Astrocyte (in vitro differentiated cells and primary cell): Measurements from ENCODE around the gene UBR3. TPM values are rescaled to one million over a fixed set of nuclear protein-coding genes. Genes with fewer than 3 reads are reported as not detected.

Source experiments
- DNase-seq: peaks from one replicate; pipeline ENCODE4 v3.0.0-alpha.2; 2010; ENCODE audit warnings: low read depth
- FAIRE-seq: peaks from 2 replicates; lab custom pipeline; 2011; peaks lifted over from hg19 to GRCh38; lab: Jason Lieb, UNC
- H2AFZ ChIP-seq: 2 replicates; pipeline ENCODE4 v1.6.0; 2012; ENCODE audit warnings: low read depth, low read length, inconsistent platforms
- H3K27ac ChIP-seq: 2 replicates; pipeline ENCODE4 v1.5.1; 2011; ENCODE audit warnings: low read depth, low read length, inconsistent platforms
- H3K27me3 ChIP-seq: 2 replicates; pipeline ENCODE4 v1.6.0; 2011; ENCODE audit warnings: low read length, inconsistent platforms; ENCODE audit not compliant: insufficient read depth
- H3K36me3 ChIP-seq: 2 replicates; pipeline ENCODE4 v1.5.1; 2011; ENCODE audit warnings: low read length, inconsistent platforms; ENCODE audit not compliant: insufficient read depth
- H3K4me1 ChIP-seq: 2 replicates; pipeline ENCODE4 v1.5.1; 2011; ENCODE audit warnings: low read length, inconsistent platforms; ENCODE audit not compliant: insufficient read depth
- H3K4me2 ChIP-seq: 2 replicates; pipeline ENCODE4 v1.6.0; 2012; ENCODE audit warnings: low read length, inconsistent platforms
- H3K4me3 ChIP-seq: 2 replicates; pipeline ENCODE4 v1.5.1; 2011; ENCODE audit warnings: low read depth, mild to moderate bottlenecking, low read length, inconsistent platforms; ENCODE audit not compliant: insufficient read depth
- H3K79me2 ChIP-seq: 2 replicates; pipeline ENCODE4 v1.6.0; 2012; ENCODE audit warnings: mild to moderate bottlenecking, low read length, inconsistent platforms; ENCODE audit not compliant: insufficient read depth
- H3K9ac ChIP-seq: 2 replicates; pipeline ENCODE4 v1.6.0; 2012; ENCODE audit warnings: mild to moderate bottlenecking, low read length, inconsistent platforms
- H3K9me3 ChIP-seq: 2 replicates; pipeline ENCODE4 v1.5.1; 2012; ENCODE audit warnings: low read depth, mild to moderate bottlenecking, low read length, inconsistent platforms; ENCODE audit not compliant: insufficient read depth
- H4K20me1 ChIP-seq: 2 replicates; pipeline ENCODE4 v1.6.0; 2012; ENCODE audit warnings: low read length, inconsistent platforms; ENCODE audit not compliant: insufficient read depth
- H3K27ac Mint-ChIP-seq: one replicate; pipeline ENCODE4 v1.8.0; 2021; ENCODE audit warnings: mild to moderate bottlenecking, mixed read lengths; ENCODE audit not compliant: unreplicated experiment
- H3K27me3 Mint-ChIP-seq: one replicate; pipeline ENCODE4 v1.8.0; 2021; ENCODE audit warnings: low read depth, mixed read lengths; ENCODE audit not compliant: unreplicated experiment
- H3K36me3 Mint-ChIP-seq: one replicate; pipeline ENCODE4 v1.8.0; 2021; ENCODE audit warnings: low read depth, mixed read lengths; ENCODE audit not compliant: unreplicated experiment
- H3K4me1 Mint-ChIP-seq: one replicate; pipeline ENCODE4 v1.8.0; 2021; ENCODE audit warnings: low read depth, mixed read lengths; ENCODE audit not compliant: unreplicated experiment
- H3K4me3 Mint-ChIP-seq: one replicate; pipeline ENCODE4 v1.8.0; 2021; ENCODE audit warnings: mild to moderate bottlenecking, moderate library complexity, mixed read lengths; ENCODE audit not compliant: unreplicated experiment
- H3K9me3 Mint-ChIP-seq: one replicate; pipeline ENCODE4 v1.8.0; 2021; ENCODE audit warnings: mild to moderate bottlenecking, mixed read lengths; ENCODE audit not compliant: unreplicated experiment
- EZH2 ChIP-seq: IDR thresholded peaks from 2 replicates; pipeline ENCODE4 v1.6.1; 2012; ENCODE audit warnings: mild to moderate bottlenecking, low read length, inconsistent platforms; ENCODE audit not compliant: insufficient read depth
- total RNA-seq: library from RNA; stranded (reverse); gene quantifications from 2 replicates; pipeline ENCODE4 v1.2.1, GENCODE V29; 2021
- TF ChIP-seq, protein P1 (sequence below): IDR thresholded peaks from 2 replicates; pipeline ENCODE4 v1.5.1; 2011; ENCODE audit warnings: low read depth, mild to moderate bottlenecking, inconsistent platforms, low read length, moderate library complexity; ENCODE audit not compliant: insufficient read depth

The UBR3 gene
- total RNA-seq, 1 donor from 2014 or later = 18.7 TPM

DNA sequence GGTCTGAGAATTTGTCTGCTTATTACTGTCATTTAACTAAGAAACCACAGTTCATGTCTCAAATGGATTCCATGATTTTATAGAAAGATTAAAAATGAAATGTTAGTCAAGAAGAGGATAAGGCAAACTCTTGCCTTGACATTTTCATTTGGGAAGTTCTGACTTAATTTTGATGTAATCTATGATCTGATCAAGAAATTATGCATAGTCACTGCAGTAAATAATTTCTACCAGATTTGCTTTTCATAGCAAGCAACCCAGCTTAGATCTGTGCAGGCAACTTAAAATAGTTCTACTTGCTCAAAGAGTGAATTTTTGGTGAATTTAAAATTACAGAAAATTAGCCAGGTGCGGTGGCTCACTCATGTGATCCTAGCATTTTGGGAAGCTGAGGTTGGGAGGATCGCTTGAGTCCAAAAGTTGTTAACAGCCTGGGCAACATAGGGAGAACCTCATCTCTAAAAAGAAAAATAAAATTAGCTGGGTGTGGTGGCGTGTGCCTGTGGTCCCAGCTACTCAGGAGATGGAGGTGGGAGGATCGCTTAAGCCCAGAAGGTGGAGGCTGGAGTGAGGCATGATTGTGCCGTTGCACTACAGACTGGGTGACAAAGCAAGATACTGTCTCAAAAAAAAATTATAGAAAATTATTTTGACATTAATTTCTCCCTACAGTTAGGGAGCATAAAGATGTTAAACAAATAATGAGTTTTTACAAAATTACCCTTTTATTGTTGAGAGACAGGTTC is 192.0 kb downstream of the UBR3 start:
- H3K4me3 Mint-ChIP-seq = no peak overlapping the region
- no peaks in the 10 kb centered on the region for H3K27me3 Mint-ChIP-seq
- Histone ChIP-seq H3K79me2 (no peaks in the 10 kb centered on the region), H2AFZ (no peak overlapping the region), H3K4me2 (no peak overlapping the region), H3K27me3 (no peaks in the 10 kb centered on the region), H3K4me1 (no peaks in the 10 kb centered on the region), H4K20me1 (no peaks in the 10 kb centered on the region), H3K36me3 (peaks cover 4% of the 10 kb centered on the region), H3K27ac (no peak overlapping the region), H3K9ac (no peak overlapping the region), H3K9me3 (no peaks in the 10 kb centered on the region), H3K4me3 (no peak overlapping the region)
- DNase-seq (no peak), FAIRE-seq (no peak)
- no peaks in the 10 kb centered on the region for H3K9me3 Mint-ChIP-seq
- no peak for TF ChIP-seq EZH2
- TF ChIP-seq, protein P1, sequence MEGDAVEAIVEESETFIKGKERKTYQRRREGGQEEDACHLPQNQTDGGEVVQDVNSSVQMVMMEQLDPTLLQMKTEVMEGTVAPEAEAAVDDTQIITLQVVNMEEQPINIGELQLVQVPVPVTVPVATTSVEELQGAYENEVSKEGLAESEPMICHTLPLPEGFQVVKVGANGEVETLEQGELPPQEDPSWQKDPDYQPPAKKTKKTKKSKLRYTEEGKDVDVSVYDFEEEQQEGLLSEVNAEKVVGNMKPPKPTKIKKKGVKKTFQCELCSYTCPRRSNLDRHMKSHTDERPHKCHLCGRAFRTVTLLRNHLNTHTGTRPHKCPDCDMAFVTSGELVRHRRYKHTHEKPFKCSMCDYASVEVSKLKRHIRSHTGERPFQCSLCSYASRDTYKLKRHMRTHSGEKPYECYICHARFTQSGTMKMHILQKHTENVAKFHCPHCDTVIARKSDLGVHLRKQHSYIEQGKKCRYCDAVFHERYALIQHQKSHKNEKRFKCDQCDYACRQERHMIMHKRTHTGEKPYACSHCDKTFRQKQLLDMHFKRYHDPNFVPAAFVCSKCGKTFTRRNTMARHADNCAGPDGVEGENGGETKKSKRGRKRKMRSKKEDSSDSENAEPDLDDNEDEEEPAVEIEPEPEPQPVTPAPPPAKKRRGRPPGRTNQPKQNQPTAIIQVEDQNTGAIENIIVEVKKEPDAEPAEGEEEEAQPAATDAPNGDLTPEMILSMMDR = no peak
- H3K4me1 Mint-ChIP-seq = peaks cover 6% of the 10 kb centered on the region
- no peak overlapping the region for H3K27ac Mint-ChIP-seq
- peaks cover 8% of the 10 kb centered on the region for H3K36me3 Mint-ChIP-seq

- Histone ChIP-seq H2AFZ (no peak overlapping the region), H3K4me1 (no peaks in the 10 kb centered on the region), H3K4me2 (no peak overlapping the region), H4K20me1 (no peaks in the 10 kb centered on the region), H3K9ac (no peak overlapping the region), H3K79me2 (no peaks in the 10 kb centered on the region), H3K27ac (no peak overlapping the region), H3K9me3 (no peaks in the 10 kb centered on the region), H3K27me3 (no peaks in the 10 kb centered on the region), H3K4me3 (no peak overlapping the region), H3K36me3 (peaks cover 4% of the 10 kb centered on the region)
- H3K36me3 Mint-ChIP-seq = peaks cover 8% of the 10 kb centered on the region
- DNase-seq (no peak), FAIRE-seq (no peak)
- no peak overlapping the region for H3K27ac Mint-ChIP-seq
- H3K4me3 Mint-ChIP-seq = no peak overlapping the region
- H3K9me3 Mint-ChIP-seq = no peaks in the 10 kb centered on the region
- TF ChIP-seq, protein P1 = no peak
- no peak for TF ChIP-seq EZH2
- no peaks in the 10 kb centered on the region for H3K27me3 Mint-ChIP-seq
- peaks cover 6% of the 10 kb centered on the region for H3K4me1 Mint-ChIP-seq
These were observed 193.5 kb downstream of the UBR3 start for GRCh38 chr2:170020777-170021176.

- no peak overlapping the region for H3K4me2 ChIP-seq
- H3K27me3 ChIP-seq = no peaks in the 10 kb centered on the region
- no peaks in the 10 kb centered on the region for H3K9me3 Mint-ChIP-seq
- no peak overlapping the region for H3K4me3 Mint-ChIP-seq
- no peak overlapping the region for H3K9ac ChIP-seq
- no peaks in the 10 kb centered on the region for H3K27me3 Mint-ChIP-seq
- peaks cover 4% of the 10 kb centered on the region for H3K36me3 ChIP-seq
- H3K4me1 Mint-ChIP-seq = peaks cover 6% of the 10 kb centered on the region
- H3K27ac ChIP-seq = no peak overlapping the region
- peak overlapping the region; percentile 11 for H3K27ac Mint-ChIP-seq
- DNase-seq (peak; percentile 47), FAIRE-seq (no peak)
- no peaks in the 10 kb centered on the region for H4K20me1 ChIP-seq
- H3K4me3 ChIP-seq = no peak overlapping the region
- H2AFZ ChIP-seq = no peak overlapping the region
- H3K79me2 ChIP-seq = no peaks in the 10 kb centered on the region
- no peaks in the 10 kb centered on the region for H3K4me1 ChIP-seq
- TF ChIP-seq, protein P1 = no peak
- no peak for TF ChIP-seq EZH2
- H3K9me3 ChIP-seq = no peaks in the 10 kb centered on the region
- H3K36me3 Mint-ChIP-seq = peaks cover 8% of the 10 kb centered on the region
These were observed 195.4 kb downstream of the UBR3 start for GRCh38 chr2:170022692-170023091.
